B cell (primary cell): ENCODE data around the gene TGFBRAP1. TPM values are rescaled to one million over a fixed set of nuclear protein-coding genes. Genes with fewer than 3 reads are reported as not detected.

ENCODE experiments used
- ATAC-seq: fragments of 200-7000 bp; cut with Tn5 transposase; one replicate; pipeline ENCODE4 v1.10.0; 2021; ENCODE audit warnings: low read depth, mild to moderate bottlenecking, moderate number of reproducible peaks, moderate library complexity
- CTCF ChIA-PET: fragments of 350-600 bp; sonication (Branson Sonifier 250); formaldehyde crosslinking; loops from one replicate; lab custom pipeline; 2021; ENCODE audit warnings: antibody characterized with exemption, inconsistent platforms; lab: Charles Lee
- POLR2A ChIA-PET: fragments of 350-600 bp; sonication (Branson Sonifier 250); formaldehyde crosslinking; loops from one replicate; lab custom pipeline; 2021; ENCODE audit warnings: antibody characterized with exemption; lab: Charles Lee
- DNase-seq: peaks from one replicate; pipeline ENCODE4 v3.0.0; 2013
- H2AFZ ChIP-seq: 2 replicates; pipeline ENCODE4 v1.6.1; 2012; ENCODE audit warnings: mild to moderate bottlenecking, low read depth, low read length; ENCODE audit not compliant: insufficient read depth, poor library complexity, severe bottlenecking
- H3K27ac ChIP-seq, 2 donors: 1 replicate in 1 of 2; 2 replicates in 1 of 2; pipeline ENCODE4 v1.5.1; 2012 to 2013; ENCODE audit warnings: low read length in 2 of 2, mild to moderate bottlenecking in 2 of 2, moderate library complexity in 1 of 2
- H3K27me3 ChIP-seq, 4 experiments: fragments of 200-600 bp in 1 of 4; sonication (generic) in 1 of 4; replicated peaks in 1 of 4; 1 replicate in 2 of 4; 2 replicates in 2 of 4; pipeline versions ENCODE4 v1.6.1 to v1.7.0; 2013 to 2016; ENCODE audit warnings: low read length in 3 of 4, mild to moderate bottlenecking in 2 of 4, mixed read lengths in 1 of 4, moderate library complexity in 1 of 4; ENCODE audit not compliant: insufficient read depth in 4 of 4, control insufficient read depth in 3 of 4; ENCODE audit errors: control extremely low read depth in 1 of 4
- H3K36me3 ChIP-seq, 2 experiments: replicated peaks in 1 of 2; 1 replicate in 1 of 2; 2 replicates in 1 of 2; pipeline versions ENCODE4 v1.6.1 to v1.7.1; 2013; ENCODE audit warnings: low read length in 1 of 2; ENCODE audit not compliant: insufficient read depth in 2 of 2, control insufficient read depth in 1 of 2; ENCODE audit errors: control extremely low read depth in 1 of 2, extremely low read depth in 1 of 2
- H3K4me1 ChIP-seq, 2 donors: fragments of 200-600 bp in 1 of 2; sonication (generic) in 1 of 2; 1 replicate in 1 of 2; 2 replicates in 1 of 2; pipeline versions ENCODE4 v1.5.1 to v1.6.1; 2013 to 2017; ENCODE audit warnings: low read length in 2 of 2; ENCODE audit not compliant: control insufficient read depth in 2 of 2, insufficient read depth in 2 of 2
- H3K4me2 ChIP-seq: replicated peaks from 2 replicates; pipeline ENCODE3; 2012; ENCODE audit warnings: mild to moderate bottlenecking, low read depth, low read length; ENCODE audit not compliant: poor library complexity, severe bottlenecking
- H3K4me3 ChIP-seq, 5 experiments: fragments of 200-600 bp in 1 of 5; sonication (generic) in 1 of 5; 1 replicate in 3 of 5; 2 replicates in 2 of 5; pipeline versions ENCODE4 v1.5.1 to v1.7.0; 2011 to 2016; ENCODE audit warnings: low read length in 4 of 5, mild to moderate bottlenecking in 4 of 5, low read depth in 2 of 5, control low read depth in 1 of 5, moderate library complexity in 1 of 5; ENCODE audit not compliant: insufficient read depth in 1 of 5; ENCODE audit errors: control extremely low read depth in 1 of 5, extremely low read depth in 1 of 5
- H3K79me2 ChIP-seq: fragments of 200-600 bp; sonication (generic); one replicate; pipeline ENCODE4 v1.6.0; 2016; ENCODE audit warnings: low read length; ENCODE audit not compliant: control insufficient read depth, insufficient read depth
- H3K9ac ChIP-seq: fragments of 200-600 bp; sonication (generic); 2 replicates; pipeline ENCODE4 v1.6.1; 2017; ENCODE audit warnings: mild to moderate bottlenecking, low read length, moderate library complexity
- H3K9me3 ChIP-seq, 3 donors: one replicate each; pipeline versions ENCODE4 v1.6.1 to v1.7.1; 2013; ENCODE audit warnings: low read length in 2 of 3; ENCODE audit not compliant: control insufficient read depth in 2 of 3, insufficient read depth in 1 of 3; ENCODE audit errors: control extremely low read depth in 1 of 3
- H4K20me1 ChIP-seq: 2 replicates; pipeline ENCODE4 v1.6.0; 2012; ENCODE audit warnings: mild to moderate bottlenecking, low read length; ENCODE audit not compliant: insufficient read depth, control insufficient read depth, poor library complexity, severe bottlenecking
- H3K27ac Mint-ChIP-seq: one replicate; pipeline ENCODE4 v1.8.0; 2021; ENCODE audit warnings: mixed read lengths
- H3K27me3 Mint-ChIP-seq: one replicate; pipeline ENCODE4 v1.8.0; 2021; ENCODE audit warnings: mixed read lengths
- H3K4me1 Mint-ChIP-seq: one replicate; pipeline ENCODE4 v1.8.0; 2021; ENCODE audit warnings: mixed read lengths
- H3K4me3 Mint-ChIP-seq: one replicate; pipeline ENCODE4 v1.8.0; 2021; ENCODE audit warnings: mixed read lengths
- H3K9me3 Mint-ChIP-seq: one replicate; pipeline ENCODE4 v1.8.0; 2022; ENCODE audit warnings: mixed read lengths; ENCODE audit not compliant: insufficient read depth
- EZH2 ChIP-seq: IDR thresholded peaks from 2 replicates; pipeline ENCODE4 v1.6.1; 2012; ENCODE audit warnings: borderline replicate concordance, low read depth, mild to moderate bottlenecking, moderate library complexity, low read length; ENCODE audit not compliant: insufficient read depth, poor library complexity, severe bottlenecking
- WGBS: methylation state at CpG from one replicate; pipeline ENCODE4 v1.1.5; 2013; ENCODE audit warnings: missing lambda C conversion rate; ENCODE audit not compliant: insufficient coverage; 5-methylcytosine and 5-hydroxymethylcytosine counted together
- intact Hi-C: fragments of 100-400 bp; cut with micrococcal nuclease; formaldehyde crosslinking; loops from one replicate; pipeline ENCODE4 v1.10.0; 2022
- polyA plus RNA-seq: library from polyadenylated mRNA; depleted of rRNA; stranded (reverse); fragments of >200 nt; gene quantifications from 2 replicates; pipeline ENCODE4 v1.2.3, GENCODE V29; 2012
- total RNA-seq, 2 donors: library from RNA; stranded (reverse); fragments of 120-200 nt in 1 of 2; gene quantifications; 1 replicate in 1 of 2; 2 replicates in 1 of 2; pipeline versions ENCODE4 v1.2.3 to v1.2.4, GENCODE V29; 2013 to 2022
- TF ChIP-seq, protein P1 (sequence below): fragments of 200-600 bp; IDR thresholded peaks from one replicate; pipeline ENCODE4 v1.8.0; 2022; ENCODE audit warnings: antibody characterized with exemption, mild to moderate bottlenecking

The TGFBRAP1 gene
- total and polyA plus RNA-seq, 2 donors (not counting 1 experiment from before 2014, with no cell fraction given): 9.3 to 21.7 TPM

DNA sequence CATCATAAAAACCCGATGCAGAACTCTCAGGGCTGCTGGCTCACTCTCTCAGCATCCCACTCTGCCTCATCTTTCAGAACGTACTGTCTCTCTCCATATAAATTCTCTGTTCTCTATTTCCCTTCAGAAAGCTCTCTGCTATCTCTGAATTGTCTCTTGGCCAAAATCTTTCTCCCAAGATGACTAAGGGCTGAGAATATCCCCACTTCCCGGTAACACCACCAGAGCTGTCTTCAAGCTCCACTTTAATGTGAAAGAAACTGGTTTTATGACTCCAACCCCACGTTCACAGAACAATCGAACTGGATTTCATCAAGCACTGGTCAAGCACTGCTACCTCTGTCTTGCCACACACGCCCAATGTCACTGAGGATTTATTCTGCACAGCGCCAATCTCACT lies 22.4 kb downstream of the TGFBRAP1 start:
- Histone ChIP-seq H2AFZ (no peak overlapping the region), H3K27ac (no peak overlapping the region), H3K9me3 (no peaks in the 10 kb centered on the region), H3K4me3 (no peak overlapping the region), H4K20me1 (peaks cover 49% of the 10 kb centered on the region), H3K27me3 (no peaks in the 10 kb centered on the region), H3K36me3 (peaks cover 2 to 28% of the 10 kb centered on the region in 2 experiments), H3K9ac (no peak overlapping the region), H3K4me1 (peaks cover 0 to 6% of the 10 kb centered on the region in 2 donors), H3K79me2 (peaks cover 70% of the 10 kb centered on the region), H3K4me2 (no peak overlapping the region)
- Mint-ChIP-seq H3K27me3 (no peaks in the 10 kb centered on the region), H3K9me3 (no peaks in the 10 kb centered on the region), H3K27ac (no peak overlapping the region), H3K4me1 (peaks cover 12% of the 10 kb centered on the region), H3K4me3 (no peak overlapping the region)
- 91% methylated on average over 6 of the region's 7 CpGs for WGBS
- ChIA-PET POLR2A (no interaction called here), CTCF (no interaction called here)
- intact Hi-C loops: no loop called here
- DNase-seq: no peak
- TF ChIP-seq, protein P1, sequence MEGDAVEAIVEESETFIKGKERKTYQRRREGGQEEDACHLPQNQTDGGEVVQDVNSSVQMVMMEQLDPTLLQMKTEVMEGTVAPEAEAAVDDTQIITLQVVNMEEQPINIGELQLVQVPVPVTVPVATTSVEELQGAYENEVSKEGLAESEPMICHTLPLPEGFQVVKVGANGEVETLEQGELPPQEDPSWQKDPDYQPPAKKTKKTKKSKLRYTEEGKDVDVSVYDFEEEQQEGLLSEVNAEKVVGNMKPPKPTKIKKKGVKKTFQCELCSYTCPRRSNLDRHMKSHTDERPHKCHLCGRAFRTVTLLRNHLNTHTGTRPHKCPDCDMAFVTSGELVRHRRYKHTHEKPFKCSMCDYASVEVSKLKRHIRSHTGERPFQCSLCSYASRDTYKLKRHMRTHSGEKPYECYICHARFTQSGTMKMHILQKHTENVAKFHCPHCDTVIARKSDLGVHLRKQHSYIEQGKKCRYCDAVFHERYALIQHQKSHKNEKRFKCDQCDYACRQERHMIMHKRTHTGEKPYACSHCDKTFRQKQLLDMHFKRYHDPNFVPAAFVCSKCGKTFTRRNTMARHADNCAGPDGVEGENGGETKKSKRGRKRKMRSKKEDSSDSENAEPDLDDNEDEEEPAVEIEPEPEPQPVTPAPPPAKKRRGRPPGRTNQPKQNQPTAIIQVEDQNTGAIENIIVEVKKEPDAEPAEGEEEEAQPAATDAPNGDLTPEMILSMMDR: no peak
- no peak for TF ChIP-seq EZH2
- no peak for ATAC-seq

DNA sequence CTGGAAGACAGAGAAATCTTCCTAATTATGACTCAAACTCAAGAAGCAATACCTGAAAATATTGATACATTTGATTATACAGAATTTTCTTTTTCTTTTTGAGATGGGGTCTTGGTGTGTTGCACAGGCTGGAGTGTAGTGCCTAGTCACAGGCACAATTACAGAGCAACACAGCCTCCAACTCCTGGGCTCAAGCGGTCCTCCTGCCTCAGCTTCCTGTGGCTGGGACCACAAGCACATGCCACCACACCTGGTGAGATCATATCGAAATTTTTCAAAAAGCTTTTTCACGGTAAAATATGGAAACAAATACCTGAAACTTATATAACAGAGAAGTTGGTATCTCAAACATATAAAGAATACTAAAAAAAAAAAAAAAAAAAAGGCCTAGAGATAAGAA lies 27.9 kb downstream of the TGFBRAP1 start:
- Histone ChIP-seq H3K79me2 (peaks cover 37% of the 10 kb centered on the region), H3K27me3 (no peaks in the 10 kb centered on the region), H3K27ac (no peak overlapping the region), H3K9me3 (no peaks in the 10 kb centered on the region), H3K9ac (no peak overlapping the region), H3K4me2 (no peak overlapping the region), H2AFZ (no peak overlapping the region), H3K36me3 (peaks cover 0 to 19% of the 10 kb centered on the region in 2 experiments), H3K4me3 (no peak overlapping the region), H4K20me1 (peaks cover 20% of the 10 kb centered on the region), H3K4me1 (no peaks in the 10 kb centered on the region)
- ChIA-PET CTCF (no interaction called here), POLR2A (no interaction called here)
- WGBS: 100% methylated on average over 1 of the region's 3 CpGs
- no peaks in the 10 kb centered on the region for H3K9me3 Mint-ChIP-seq
- H3K4me1 Mint-ChIP-seq: peaks cover 6% of the 10 kb centered on the region
- no peak for TF ChIP-seq EZH2
- TF ChIP-seq, protein P1: no peak
- no peak overlapping the region for H3K4me3 Mint-ChIP-seq
- DNase-seq (no peak), ATAC-seq (no peak)
- H3K27ac Mint-ChIP-seq: no peak overlapping the region
- no peaks in the 10 kb centered on the region for H3K27me3 Mint-ChIP-seq
- intact Hi-C loops: no loop called here
